Lung (tissue), 12 donors: Measurements from ENCODE around the gene PRKN. TPM values are rescaled to one million over a fixed set of nuclear protein-coding genes. Genes with fewer than 3 reads are reported as not detected.

Experiments
- ATAC-seq: fragments of 200-7000 bp; cut with Tn5 transposase; one replicate; pipeline ENCODE4 v1.9.1; 2020; ENCODE audit warnings: moderate number of reproducible peaks; ENCODE audit not compliant: insufficient read depth, low FRiP score
- DNase-seq, 3 donors: peaks; one replicate each; pipeline ENCODE4 v3.0.0-alpha.2; 2013 to 2017
- H3K27ac ChIP-seq, 2 donors: one replicate each; pipeline ENCODE4 v1.5.1; 2013; ENCODE audit warnings: mild to moderate bottlenecking in 2 of 2, moderate library complexity in 2 of 2, control low read depth in 1 of 2, inconsistent platforms in 1 of 2, low read depth in 1 of 2, low read length in 1 of 2
- H3K27me3 ChIP-seq, 3 donors: one replicate each; pipeline ENCODE4 v1.5.1; 2013; ENCODE audit warnings: low read length in 2 of 3; ENCODE audit not compliant: control insufficient read depth in 3 of 3, insufficient read depth in 3 of 3
- H3K36me3 ChIP-seq, 4 donors: one replicate each; pipeline ENCODE4 v1.5.1; 2013; ENCODE audit warnings: low read length in 4 of 4, mild to moderate bottlenecking in 1 of 4, moderate library complexity in 1 of 4; ENCODE audit not compliant: control insufficient read depth in 4 of 4, insufficient read depth in 4 of 4
- H3K4me1 ChIP-seq, 5 donors: one replicate each; pipeline ENCODE4 v1.5.1; 2013; ENCODE audit warnings: low read length in 5 of 5, mild to moderate bottlenecking in 2 of 5, moderate library complexity in 1 of 5; ENCODE audit not compliant: control insufficient read depth in 5 of 5, insufficient read depth in 5 of 5
- H3K4me3 ChIP-seq: one replicate; pipeline ENCODE4 v1.5.1; 2013; ENCODE audit warnings: mild to moderate bottlenecking, control low read depth, moderate library complexity
- H3K9ac ChIP-seq, 2 donors: one replicate each; pipeline ENCODE4 v1.5.1; 2013; ENCODE audit warnings: low read length in 2 of 2, control low read depth in 1 of 2; ENCODE audit not compliant: insufficient read depth in 1 of 2
- H3K9me3 ChIP-seq, 4 donors: one replicate each; pipeline ENCODE4 v1.5.1; 2013; ENCODE audit warnings: low read length in 3 of 4, mild to moderate bottlenecking in 1 of 4, moderate library complexity in 1 of 4; ENCODE audit not compliant: control insufficient read depth in 4 of 4, insufficient read depth in 3 of 4
- CTCF ChIP-seq: IDR thresholded peaks from 2 replicates; pipeline ENCODE4 v1.5.1; 2012; ENCODE audit warnings: mild to moderate bottlenecking; ENCODE audit errors: control extremely low read depth, extremely low read depth
- WGBS, 2 donors: extraction: QIAGEN DNeasy Blood & Tissue Kit; methylation state at CpG; one replicate each; pipeline ENCODE4 v1.1.7; 2013; 5-methylcytosine and 5-hydroxymethylcytosine counted together
- polyA plus RNA-seq, 2 donors: library from polyadenylated mRNA; stranded (reverse); fragments of 200-250 nt; gene quantifications; one replicate each; pipeline ENCODE4 v1.2.1, GENCODE V29; 2013
- total RNA-seq, 2 donors: library from RNA; depleted of rRNA in 1 of 2; stranded (reverse); fragments of >200 nt in 1 of 2; gene quantifications; one replicate each; pipeline ENCODE4 v1.2.1, GENCODE V29; 2014 to 2021
- donor health status: control.
- donor health status: control.
- donor health status: Bipolar disorder and iron deficiency.
- donor health status: healthy.
- donor health status: DM: yes; HTN: yes; CAD: no.

Gene PRKN
- total and polyA plus RNA-seq, 4 donors = 0.27 to 11.2 (median 3.1) TPM

GRCh38 chr6:162019349-162019748 lies 708.2 kb downstream of the PRKN start:
- no peak overlapping the region for H3K27ac ChIP-seq
- H3K9me3 ChIP-seq = peaks cover 0 to 12% (median 2%) of the 10 kb centered on the region in 4 donors
- TF ChIP-seq CTCF = no peak
- no peaks in the 10 kb centered on the region for H3K27me3 ChIP-seq
- DNase-seq (peak; percentile 26 to 62 (median 31)), ATAC-seq (no peak)
- no peaks in the 10 kb centered on the region for H3K36me3 ChIP-seq
- H3K9ac ChIP-seq = no peak overlapping the region
- H3K4me1 ChIP-seq = no peaks in the 10 kb centered on the region
- WGBS, 2 donors = 31 to 38% methylated on average over 6 of the region's 6 CpGs
- no peak overlapping the region for H3K4me3 ChIP-seq

- Histone ChIP-seq H3K4me1 (no peaks in the 10 kb centered on the region), H3K9ac (no peak overlapping the region), H3K27ac (no peak overlapping the region), H3K36me3 (no peaks in the 10 kb centered on the region), H3K4me3 (no peak overlapping the region), H3K9me3 (peaks cover 0 to 9% (median 2%) of the 10 kb centered on the region in 4 donors), H3K27me3 (no peaks in the 10 kb centered on the region)
- ATAC-seq = no peak
- no peak for TF ChIP-seq CTCF
- no peak for DNase-seq
- WGBS, 2 donors = 76 to 84% methylated on average over 5 of the region's 5 CpGs
Observed at GRCh38 chr6:162017536-162017935, 710.0 kb downstream of the PRKN start.

GRCh38 chr6:162014069-162014811 lies 713.3 kb downstream of the PRKN start:
- ATAC-seq = no peak
- H3K9ac ChIP-seq = no peak overlapping the region
- DNase-seq = no peak

More at GRCh38 chr6:162014069-162014811, 713.3 kb downstream of the PRKN start:
- H3K36me3 ChIP-seq = no peaks in the 10 kb centered on the region
- H3K27me3 ChIP-seq = no peaks in the 10 kb centered on the region
- peaks cover 0 to 9% (median 2%) of the 10 kb centered on the region in 4 donors for H3K9me3 ChIP-seq
- no peak overlapping the region for H3K27ac ChIP-seq
- no peaks in the 10 kb centered on the region for H3K4me1 ChIP-seq
- 84 to 87% methylated on average over 13 of the region's 13 CpGs for WGBS, 2 donors
- TF ChIP-seq CTCF = no peak
- H3K4me3 ChIP-seq = no peak overlapping the region
